IPS-NIHi11 (cell line): ENCODE measurements around the gene POU2AF3.

Experiments used
- DNase-seq: peaks from one replicate; pipeline ENCODE4 v3.0.0; 2012; ENCODE audit warnings: mixed read lengths, low spot score

Gene POU2AF3

GRCh38 chr11:111329306-111330204 is 31.2 kb downstream of the POU2AF3 start:
- no peak for DNase-seq

GRCh38 chr11:111330234-111330893 is 32.0 kb downstream of the POU2AF3 start:
- DNase-seq: no peak

GRCh38 chr11:111331711-111332479 is 33.5 kb downstream of the POU2AF3 start:
- no peak for DNase-seq

- DNase-seq: no peak
These were observed 36.5 kb downstream of the POU2AF3 start for GRCh38 chr11:111334532-111335502.

GRCh38 chr11:111335549-111335948 is 37.2 kb downstream of the POU2AF3 start:
- DNase-seq: no peak

- DNase-seq: no peak
These were observed 37.7 kb downstream of the POU2AF3 start for GRCh38 chr11:111336062-111336461.

GRCh38 chr11:111336582-111337256 is 38.4 kb downstream of the POU2AF3 start:
- no peak for DNase-seq

GRCh38 chr11:111339758-111340388 is 41.5 kb downstream of the POU2AF3 start:
- DNase-seq: no peak

- DNase-seq: no peak
These were observed 44.0 kb downstream of the POU2AF3 start for GRCh38 chr11:111342329-111342728.

GRCh38 chr11:111344032-111344431 is 45.7 kb downstream of the POU2AF3 start:
- DNase-seq: no peak

- DNase-seq: no peak
These were observed 48.8 kb downstream of the POU2AF3 start for GRCh38 chr11:111347002-111347722.

GRCh38 chr11:111347723-111348115 is 49.4 kb downstream of the POU2AF3 start:
- no peak for DNase-seq

GRCh38 chr11:111348147-111348546 is 49.8 kb downstream of the POU2AF3 start:
- DNase-seq: no peak

GRCh38 chr11:111349191-111349695 is 50.9 kb downstream of the POU2AF3 start:
- no peak for DNase-seq

- no peak for DNase-seq
These were observed 52.5 kb downstream of the POU2AF3 start for GRCh38 chr11:111350811-111351210.

- DNase-seq: no peak
These were observed 53.2 kb downstream of the POU2AF3 start for GRCh38 chr11:111351374-111352055.

- DNase-seq: no peak
These were observed 53.9 kb downstream of the POU2AF3 start for GRCh38 chr11:111352231-111352746.

GRCh38 chr11:111352935-111353710 is 54.8 kb downstream of the POU2AF3 start:
- DNase-seq: no peak
